ENCODE results near the gene PDCD1LG2.
"Not testable (repeated sequence)": the region's sequence is repeated elsewhere in the genome, so short reads cannot be mapped to it uniquely, and the experiment has no call there.

The PDCD1LG2 gene

DNA sequence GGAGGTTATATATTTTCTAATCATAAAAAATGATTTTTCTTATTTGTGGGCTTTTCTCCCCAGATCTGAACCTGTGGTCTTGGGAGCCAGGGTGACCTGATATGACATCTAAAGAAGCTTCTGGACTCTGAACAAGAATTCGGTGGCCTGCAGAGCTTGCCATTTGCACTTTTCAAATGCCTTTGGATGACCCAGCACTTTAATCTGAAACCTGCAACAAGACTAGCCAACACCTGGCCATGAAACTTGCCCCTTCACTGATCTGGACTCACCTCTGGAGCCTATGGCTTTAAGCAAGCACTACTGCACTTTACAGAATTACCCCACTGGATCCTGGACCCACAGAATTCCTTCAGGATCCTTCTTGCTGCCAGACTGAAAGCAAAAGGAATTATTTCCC lies 59.6 kb downstream of the PDCD1LG2 start:
- no peak for DNase-seq

DNA sequence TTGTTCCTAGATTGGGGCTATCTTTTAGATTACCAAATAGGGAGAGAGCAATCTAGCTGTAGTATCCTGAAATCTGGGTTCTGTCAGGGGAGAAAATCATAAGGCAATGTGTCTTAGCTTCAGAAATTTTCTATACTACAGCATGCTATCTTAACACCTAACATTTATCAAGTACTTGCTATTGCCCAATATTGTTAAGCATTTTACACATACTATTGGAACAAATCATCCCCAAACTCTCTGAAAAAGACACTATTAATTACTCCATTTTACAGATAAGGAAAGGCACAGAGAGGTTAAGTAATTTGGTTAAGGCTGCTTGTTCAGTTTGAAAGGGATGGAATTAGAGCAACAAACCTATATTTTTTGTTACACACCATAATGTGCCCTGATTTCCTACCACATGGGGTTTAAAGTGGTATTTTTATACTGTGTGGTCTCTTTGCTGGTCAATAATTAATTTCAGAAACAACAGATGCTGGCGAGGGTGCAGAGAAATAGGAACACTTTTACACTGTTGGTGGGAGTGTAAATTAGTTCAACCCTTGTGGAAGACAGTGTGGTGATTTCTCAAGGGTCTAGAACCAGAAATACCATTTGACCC lies 61.4 kb downstream of the PDCD1LG2 start:
- no peak for DNase-seq

DNA sequence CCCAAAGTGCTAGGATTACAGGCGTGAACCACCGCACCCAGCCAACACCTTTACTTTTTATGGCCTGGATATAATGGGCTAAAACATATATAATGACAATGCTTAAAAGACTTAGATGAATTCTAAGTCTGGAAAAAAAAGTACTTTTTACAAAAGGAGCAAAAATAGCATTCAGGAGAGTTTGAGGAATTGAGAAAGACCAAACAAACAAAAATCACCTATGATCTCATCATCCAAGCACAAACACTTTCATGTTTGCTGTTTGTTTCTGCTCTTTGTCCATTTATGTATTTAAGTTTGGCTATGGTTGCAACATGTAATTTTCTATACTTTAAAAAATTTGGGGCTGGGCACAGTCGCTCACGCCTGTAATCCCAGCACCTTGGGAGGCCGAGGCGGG lies 63.8 kb downstream of the PDCD1LG2 start:
- no peak for DNase-seq

DNA sequence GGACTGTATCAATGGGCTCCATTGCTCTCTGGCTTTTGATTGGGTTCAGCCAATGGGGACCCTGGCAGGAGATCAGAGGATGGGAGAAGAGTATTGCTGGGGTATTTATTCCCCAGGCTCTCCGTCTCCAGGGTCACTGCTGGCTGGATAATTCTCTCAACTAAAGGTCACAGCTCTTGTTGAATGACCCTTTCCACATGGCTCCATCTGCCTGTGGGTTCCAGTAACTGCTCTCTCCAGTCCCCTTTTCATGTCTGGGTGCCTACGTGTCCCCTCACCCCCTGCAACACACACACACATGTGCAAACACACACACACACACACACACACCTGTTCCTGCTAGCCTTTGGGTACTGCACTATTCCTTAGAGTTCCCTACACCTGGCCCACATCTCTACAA lies 64.7 kb downstream of the PDCD1LG2 start:
- no peak for DNase-seq

DNA sequence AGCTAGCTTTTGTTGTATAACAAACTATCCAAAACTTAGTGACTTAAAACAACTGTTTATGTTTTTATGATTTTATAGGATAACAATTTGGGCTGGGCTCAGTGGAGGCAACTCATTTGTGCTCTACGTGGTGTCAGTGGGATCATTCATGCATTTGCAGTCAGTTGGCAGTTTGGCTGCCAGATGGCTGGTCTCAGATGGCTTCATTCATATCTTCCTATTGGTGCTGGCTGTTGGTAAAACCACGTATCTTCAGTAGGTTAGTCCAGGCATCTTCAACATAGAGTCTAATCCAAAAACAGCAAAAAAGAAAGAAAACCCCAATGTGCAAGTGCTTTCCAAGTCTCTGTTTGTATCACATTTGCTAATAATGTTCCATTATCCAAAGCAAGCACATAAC lies 66.9 kb downstream of the PDCD1LG2 start:
- DNase-seq: no peak

DNA sequence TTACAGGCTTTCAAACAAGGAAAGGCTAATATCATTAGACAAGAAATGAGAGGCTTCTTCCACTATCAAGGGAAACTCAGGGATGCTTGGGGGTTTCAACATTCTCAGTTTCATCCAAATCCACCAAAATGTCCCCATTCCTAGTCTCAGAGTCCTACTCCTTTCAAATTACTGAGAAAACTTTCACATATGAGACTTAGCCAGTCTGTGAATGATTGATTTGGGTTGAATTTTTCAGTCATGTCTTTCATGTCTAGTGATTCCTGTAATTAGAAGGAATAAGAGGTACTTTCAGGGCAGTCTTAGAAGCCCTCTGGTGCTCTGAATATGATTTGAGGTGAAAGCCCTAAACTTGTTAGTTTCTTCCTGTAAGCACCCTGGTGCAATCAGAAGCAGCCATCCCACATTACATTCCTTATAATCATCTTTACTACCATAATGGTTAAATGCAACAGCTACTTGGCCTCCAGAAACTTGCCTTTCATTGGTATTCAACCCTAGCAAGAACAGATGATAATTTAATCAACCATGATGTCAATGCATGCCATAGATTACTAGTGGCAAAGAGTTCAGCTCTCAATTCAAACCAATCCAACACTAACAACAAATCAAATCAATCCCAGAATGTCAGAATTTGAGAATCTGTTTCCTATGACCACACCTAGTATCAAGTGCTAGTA lies 67.8 kb downstream of the PDCD1LG2 start:
- DNase-seq: no peak

DNA sequence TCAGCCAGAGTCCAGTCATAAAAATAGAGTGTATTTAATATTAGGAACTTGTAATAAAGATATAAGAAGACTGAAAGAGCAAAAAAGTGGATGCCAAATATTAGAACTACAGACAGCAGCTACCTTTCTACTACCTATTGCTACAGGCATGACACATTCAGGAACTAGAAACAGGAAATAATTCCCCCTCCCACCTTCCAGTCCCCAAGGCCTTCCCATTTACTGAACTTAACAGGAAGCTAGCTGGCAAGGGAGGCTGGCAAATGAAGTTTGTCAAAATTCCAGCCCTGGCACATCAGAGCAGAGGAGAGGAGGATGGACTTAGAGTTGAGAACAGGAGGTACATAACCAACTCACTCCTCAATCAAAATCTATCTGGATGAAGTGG lies 68.4 kb downstream of the PDCD1LG2 start:
- DNase-seq: no peak

DNA sequence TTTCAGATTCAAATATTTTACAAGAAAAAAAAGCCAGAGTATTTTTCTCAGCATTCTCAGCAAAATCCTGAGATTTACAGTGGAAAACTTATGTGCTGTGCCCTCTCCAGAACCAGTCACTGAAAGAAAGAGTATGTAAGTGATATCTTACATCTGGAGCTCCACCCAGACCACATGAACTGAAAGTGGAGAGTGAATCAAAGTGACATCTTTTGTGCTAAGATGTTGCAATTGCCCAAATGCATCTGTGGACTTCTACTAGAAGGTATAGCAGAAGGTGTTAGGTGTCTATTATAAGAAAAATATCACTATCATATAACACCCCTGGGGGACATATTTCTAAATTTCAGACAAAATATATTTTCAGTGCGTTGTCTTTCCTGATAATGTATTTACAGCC lies 69.5 kb downstream of the PDCD1LG2 start:
- no peak for DNase-seq

DNA sequence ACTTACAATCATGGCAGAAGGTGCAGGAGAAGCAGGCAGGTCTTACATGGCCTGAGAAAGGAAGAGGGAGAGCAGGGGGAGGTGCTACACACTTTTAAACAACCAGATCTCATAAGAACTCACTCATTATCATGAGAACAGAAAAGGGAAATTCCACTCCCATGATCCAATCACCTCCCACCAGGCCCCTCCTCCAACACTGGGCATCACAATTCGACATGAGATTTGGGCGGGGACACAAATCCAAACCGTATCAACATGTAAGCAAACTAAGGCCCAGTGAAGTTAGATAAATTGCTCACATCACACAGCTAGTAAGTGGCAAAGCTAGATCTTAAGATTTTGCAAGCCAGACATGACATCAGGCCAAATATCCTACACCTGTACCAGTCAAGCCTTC lies 70.3 kb downstream of the PDCD1LG2 start:
- DNase-seq: no peak

DNA sequence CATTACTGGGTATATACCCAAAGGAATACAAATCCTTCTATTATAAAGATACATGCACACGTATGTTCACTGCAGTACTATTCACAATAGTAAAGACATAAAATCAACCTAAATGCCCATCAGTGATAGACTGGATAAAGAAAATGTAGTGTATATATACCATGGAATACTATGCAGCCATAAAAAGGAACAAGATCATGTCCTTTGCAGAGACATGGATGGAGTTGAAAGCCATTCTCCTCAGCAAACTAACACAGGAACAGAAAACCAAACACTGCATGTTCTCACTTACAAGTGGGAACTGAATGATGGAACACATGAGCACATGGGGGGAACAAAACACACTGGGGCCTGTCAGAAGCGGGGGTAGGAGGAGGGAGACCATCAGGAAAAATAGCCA lies 71.4 kb downstream of the PDCD1LG2 start:
- not testable (repeated sequence) for DNase-seq

DNA sequence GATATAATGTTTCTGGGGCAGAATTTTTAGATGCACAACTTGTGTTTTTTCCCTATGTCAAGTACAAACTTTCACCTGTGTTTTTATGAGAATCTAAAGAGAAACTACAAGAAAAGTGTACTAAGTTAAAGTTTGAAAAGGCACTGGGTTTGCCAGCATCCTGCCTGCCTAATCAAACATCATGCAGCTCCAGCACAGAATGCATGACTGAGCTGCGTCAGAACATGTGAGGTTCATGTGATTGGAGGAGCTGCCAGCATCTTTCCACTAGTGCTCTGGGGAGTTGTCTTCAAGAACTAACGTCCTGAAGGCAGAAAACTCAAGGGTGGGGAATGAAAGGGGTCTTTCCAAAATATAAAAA lies 72.5 kb downstream of the PDCD1LG2 start:
- DNase-seq: peak; percentile 34

DNA sequence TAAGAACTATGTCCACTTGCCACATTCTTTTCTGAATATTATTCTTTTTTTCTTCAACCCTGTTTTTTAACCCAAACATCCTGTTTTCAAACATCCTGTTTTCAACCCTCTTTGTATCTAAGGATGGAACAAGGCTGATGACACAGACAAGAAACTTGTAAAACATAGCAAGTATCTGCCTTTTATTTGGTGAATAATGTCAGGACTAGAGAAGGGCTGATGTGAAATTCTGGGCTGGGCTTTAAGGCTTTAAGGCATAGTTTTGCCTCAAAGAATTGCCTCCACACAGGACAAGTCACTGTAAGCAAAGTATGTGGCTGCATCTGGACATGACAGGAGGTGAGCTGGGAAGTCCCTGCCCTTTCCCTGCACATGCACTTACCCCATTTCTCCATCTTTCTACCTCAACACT lies 76.1 kb downstream of the PDCD1LG2 start:
- no peak for DNase-seq

DNA sequence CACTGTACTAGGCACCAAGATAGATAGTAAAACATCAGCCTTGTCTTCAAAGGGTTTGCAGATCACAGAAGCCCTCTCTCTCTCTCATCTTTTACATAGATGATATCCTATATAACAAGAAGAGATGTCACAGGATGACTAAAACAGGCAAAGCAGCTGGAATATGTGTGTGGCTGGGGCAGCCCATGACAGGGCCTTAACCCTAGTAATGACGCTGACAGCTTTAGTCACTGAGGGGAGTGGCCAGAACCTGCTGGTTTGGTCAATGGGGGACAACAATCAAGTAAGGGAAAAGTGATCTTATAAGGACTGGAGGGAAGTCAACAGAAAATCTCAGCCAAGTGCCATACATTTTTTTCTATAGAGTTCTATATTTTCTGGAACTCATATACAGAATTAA lies 76.7 kb downstream of the PDCD1LG2 start:
- DNase-seq: no peak

DNA sequence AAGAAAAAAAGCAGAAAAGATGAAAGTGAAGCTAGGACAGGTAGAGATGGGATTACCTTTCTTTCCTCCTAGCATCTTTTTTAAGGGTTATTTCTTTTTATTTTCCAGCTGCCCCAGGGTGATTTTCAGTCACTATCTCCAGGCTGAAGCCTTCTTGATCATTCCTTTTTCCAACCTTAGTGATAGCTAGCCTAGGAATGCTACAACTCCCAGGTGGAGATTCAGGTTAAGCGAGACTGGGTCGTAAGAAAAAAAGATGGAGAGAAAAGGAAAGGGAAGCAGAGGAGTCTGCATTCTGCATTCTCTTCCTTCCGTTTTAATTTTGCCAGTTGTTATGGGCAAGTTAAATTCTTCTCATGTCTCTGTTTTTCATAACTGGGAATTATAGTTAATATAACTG lies 81.9 kb downstream of the PDCD1LG2 start:
- DNase-seq: no peak

DNA sequence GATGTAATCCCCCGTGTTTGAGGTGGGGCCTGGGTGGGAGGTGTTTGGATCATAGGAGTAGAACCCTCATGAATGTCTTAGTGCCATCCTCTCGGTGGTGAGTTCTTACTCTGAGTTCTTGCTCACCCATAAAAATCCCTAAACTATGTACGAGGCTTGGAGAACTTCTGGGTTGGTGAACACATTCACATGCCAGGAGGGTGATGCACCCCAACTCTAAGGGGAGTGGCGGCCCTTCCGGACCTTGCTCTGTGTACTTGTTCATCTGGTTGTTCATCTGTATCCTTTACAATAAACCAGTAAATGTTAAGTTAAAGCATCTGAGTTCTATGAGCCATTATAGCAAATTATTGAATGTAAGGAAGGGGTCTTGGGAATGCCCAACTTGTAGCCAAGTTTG lies 82.6 kb downstream of the PDCD1LG2 start:
- no peak for DNase-seq

DNA sequence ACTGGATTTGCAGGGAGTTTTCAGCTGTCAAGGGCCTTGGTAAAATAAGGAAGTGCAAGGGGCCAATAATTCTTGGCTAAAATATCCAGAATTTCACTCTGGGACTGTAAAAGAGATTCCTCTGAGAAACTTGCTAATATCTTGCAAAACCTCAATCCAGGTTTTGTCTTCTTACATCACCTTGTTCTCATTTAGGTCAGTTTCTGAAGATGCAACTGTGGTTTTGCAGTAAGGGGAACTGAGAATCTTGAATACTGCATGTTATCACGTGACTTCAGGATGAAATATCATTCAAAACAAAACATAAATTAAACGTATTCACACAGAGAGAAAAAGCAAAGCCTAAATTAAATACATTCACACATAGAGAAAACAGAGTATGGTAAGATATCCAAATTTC lies 83.6 kb downstream of the PDCD1LG2 start:
- DNase-seq: no peak

DNA sequence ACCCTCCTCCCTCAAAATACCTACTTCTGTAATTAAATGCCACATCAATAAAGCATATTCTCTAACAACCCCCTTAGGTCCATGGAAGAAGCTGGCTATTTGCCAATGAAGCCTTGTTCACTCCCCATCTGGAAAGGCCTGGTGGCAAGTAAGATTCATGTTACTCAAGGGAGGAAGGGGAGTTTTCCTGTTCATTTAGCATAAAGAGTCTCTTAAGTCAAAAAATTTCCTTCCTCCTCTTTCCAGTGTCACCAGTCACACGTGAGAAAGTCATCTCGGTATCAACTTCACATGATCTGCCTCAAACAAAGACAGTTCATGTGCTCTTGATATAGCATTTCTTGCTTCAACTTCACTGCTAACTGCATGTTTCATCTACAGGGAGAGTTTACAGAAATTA lies 85.8 kb downstream of the PDCD1LG2 start:
- no peak for DNase-seq

DNA sequence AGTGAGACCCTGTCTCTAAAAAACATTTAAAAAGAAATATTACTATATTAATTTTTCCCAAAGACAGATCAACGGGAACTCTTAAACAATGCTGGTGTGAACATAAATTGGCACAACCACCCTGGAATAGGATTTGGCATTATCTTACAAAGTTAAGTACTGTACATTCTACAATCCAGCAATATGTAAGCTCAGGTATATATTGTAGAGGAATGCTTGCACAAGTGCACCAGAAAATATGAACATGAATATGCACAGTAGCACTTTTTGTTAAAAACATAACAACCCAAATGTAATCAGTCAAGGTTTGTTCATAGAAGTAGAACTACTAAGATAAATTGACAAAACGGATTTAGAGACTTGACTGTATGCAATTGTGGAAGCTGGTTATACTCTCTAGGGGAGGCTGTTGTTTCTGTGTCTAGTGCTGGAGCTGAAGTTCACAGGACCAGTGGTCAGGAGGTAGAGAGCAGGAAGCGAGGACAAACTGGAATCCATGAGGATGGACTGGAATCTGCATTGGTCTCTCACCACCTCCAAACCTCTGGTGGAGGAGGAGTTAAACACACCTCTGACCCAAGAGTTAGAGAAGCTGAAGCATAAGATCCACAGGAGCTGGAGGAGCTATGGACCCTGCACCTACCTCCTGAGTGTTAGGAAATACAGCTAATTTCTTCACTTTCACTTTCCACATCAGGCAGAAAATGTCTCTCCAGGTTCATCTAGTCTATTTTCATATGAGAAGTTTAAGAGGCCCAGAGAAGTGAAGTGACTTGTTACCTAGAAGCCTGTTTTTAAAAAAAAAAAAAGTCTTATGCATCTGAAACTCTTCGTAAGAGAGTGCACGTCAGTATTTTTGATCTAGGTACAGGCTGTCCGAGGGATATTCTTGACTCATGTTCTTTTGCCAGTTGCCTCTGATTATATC lies 98.2 kb downstream of the PDCD1LG2 start:
- DNase-seq: no peak

DNA sequence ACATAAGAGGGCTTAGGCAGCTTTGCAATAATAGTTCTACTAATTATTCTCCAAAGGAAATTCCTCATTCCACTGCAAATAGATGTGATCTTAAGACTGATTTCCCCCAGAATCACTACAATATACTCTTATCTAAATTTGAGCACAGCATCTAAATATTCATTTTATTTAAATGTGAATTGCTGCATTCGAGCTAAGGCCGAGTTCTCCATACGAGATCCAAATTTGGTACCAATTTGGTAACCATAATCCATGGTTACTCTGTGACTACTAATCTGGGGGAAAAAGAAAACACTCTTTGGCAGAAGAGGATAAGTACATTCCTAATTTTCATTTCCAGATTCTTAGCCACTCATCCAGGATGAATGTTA lies 98.9 kb downstream of the PDCD1LG2 start:
- no peak for DNase-seq

DNA sequence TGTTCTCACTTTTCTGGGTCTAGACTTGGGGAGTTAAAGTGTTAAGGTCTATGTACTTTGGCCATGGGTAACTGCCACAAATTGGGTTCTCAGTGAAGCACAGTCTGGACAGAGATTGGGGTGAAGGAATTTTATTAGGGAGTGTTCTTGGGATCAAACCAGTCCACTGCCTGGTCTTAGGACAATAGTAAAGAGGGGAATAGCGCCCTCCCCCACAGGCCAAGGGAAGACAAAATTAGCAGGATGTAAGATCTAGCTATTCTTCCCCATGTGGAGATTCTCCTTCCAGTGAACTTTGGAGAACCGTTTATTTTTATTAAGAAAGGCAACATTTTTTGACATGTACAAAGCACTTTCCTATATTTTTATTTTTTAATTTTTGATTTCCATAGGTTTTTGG lies 100.2 kb downstream of the PDCD1LG2 start:
- no peak for DNase-seq

DNA sequence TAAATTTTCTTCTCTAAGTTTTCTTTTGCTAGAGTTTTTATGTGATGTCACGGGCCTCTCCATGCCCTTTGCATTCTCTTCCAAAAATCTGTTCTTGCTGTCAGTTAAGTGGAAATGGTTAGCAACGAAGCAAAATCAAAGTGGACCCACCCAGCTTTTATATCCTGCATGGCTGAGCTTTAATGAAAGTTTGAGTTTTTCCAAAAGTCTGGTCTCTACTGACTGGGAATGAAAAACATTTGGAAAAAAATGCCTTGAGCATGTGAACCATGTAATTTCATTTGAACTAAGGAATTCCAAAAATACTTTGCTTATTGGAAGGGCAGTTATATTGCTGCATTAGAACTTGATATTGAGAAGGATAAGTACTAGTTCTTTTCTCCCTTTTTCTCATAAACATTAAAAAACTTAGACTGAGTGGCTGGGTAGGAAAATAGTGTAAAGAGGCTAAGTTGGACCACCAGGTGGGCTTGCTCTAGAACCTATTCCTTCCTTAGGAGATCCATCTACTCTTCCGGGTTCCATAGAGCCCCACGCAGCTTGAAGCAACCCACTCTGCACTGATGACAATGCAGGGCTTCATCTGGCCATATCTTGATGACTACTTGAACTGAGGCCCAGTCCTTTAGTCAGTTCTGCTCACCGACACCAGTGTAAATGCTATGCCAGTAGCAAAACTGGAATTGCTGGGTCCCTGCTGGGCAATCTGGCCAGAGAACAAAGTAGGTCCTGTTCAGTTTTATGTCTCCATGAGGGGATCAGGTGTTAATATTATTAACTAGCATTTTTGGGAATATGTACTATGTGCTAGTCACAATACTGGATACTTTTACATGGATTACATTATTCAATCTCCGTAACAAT lies 101.2 kb downstream of the PDCD1LG2 start:
- DNase-seq: no peak

DNA sequence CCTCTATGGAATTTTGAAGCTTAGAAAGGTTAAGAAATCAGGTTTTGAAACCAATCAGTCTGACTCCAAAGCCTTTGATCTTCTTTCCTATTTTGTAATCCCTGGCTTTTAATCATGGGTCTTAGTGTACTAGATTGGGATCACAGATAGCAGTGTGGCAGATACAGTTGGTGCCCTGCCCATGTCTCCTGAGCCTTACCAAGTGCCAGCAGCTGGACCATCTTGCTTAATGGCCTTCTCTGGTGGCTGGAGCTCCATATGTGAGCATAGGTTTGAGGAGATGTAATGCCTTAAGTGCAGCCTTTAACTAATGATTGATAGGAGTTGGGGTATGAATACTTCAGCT lies 101.8 kb downstream of the PDCD1LG2 start:
- no peak for DNase-seq

DNA sequence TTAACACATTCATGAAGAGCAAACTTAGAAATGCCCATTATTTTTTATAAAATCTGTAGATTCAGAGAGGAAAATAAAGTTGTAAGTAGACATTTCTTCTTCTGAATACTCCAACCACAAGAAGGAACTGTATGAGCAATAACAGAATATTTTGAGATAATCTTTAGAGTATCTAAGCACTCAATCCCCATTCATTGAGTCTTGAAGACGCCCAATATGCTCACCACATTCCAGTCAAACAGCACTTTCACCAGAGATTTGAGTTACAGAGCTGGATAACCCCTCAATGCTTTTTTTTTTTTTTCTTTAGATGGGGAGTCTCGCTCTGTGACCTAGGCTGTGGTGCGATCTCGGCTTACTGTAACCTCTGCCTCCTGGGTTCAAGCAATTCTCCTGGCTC lies 103.9 kb downstream of the PDCD1LG2 start:
- no peak for DNase-seq
